Coronary artery (tissue), 2 donors: Measurements from ENCODE around the gene ASIC5.

Source experiments
- DNase-seq: peaks from one replicate; pipeline ENCODE4 v3.0.0-alpha.2; 2017; ENCODE audit warnings: low spot score
- H3K27ac ChIP-seq, 2 donors: fragments of 200-600 bp; sonication (generic); one replicate each; pipeline ENCODE4 v1.5.1; 2016 to 2019
- H3K4me3 ChIP-seq: fragments of 200-600 bp; sonication (generic); 2 replicates; pipeline ENCODE4 v1.5.1; 2016; ENCODE audit warnings: mild to moderate bottlenecking, moderate library complexity
- CTCF ChIP-seq: fragments of 200-600 bp; sonication (generic); IDR thresholded peaks from one replicate; pipeline ENCODE4 v1.5.1; 2019; ENCODE audit warnings: antibody characterized with exemption

Gene ASIC5

GRCh38 chr4:155822572-155822971 is 43.5 kb downstream of the ASIC5 start:
- H3K4me3 ChIP-seq = no peak overlapping the region
- DNase-seq = no peak
- H3K27ac ChIP-seq = no peak overlapping the region
- TF ChIP-seq CTCF = no peak

- DNase-seq = no peak
- no peak for TF ChIP-seq CTCF
- no peak overlapping the region for H3K27ac ChIP-seq
- H3K4me3 ChIP-seq = no peak overlapping the region
Observed at GRCh38 chr4:155820887-155821518, 45.1 kb downstream of the ASIC5 start.

- no peak for DNase-seq
- H3K27ac ChIP-seq = no peak overlapping the region
- no peak overlapping the region for H3K4me3 ChIP-seq
- TF ChIP-seq CTCF = no peak
Observed at GRCh38 chr4:155819066-155819465, 47.0 kb downstream of the ASIC5 start.

GRCh38 chr4:155818639-155819038 is 47.4 kb downstream of the ASIC5 start:
- no peak overlapping the region for H3K4me3 ChIP-seq
- H3K27ac ChIP-seq = no peak overlapping the region
- DNase-seq = no peak
- no peak for TF ChIP-seq CTCF

- no peak for TF ChIP-seq CTCF
Observed at GRCh38 chr4:155811083-155811482, 55.0 kb downstream of the ASIC5 start.

GRCh38 chr4:155809835-155810234 is 56.2 kb downstream of the ASIC5 start:
- Histone ChIP-seq H3K27ac (no peak overlapping the region), H3K4me3 (no peak overlapping the region)
- DNase-seq = no peak
- peak; percentile 27 for TF ChIP-seq CTCF

More at GRCh38 chr4:155811083-155811482, 55.0 kb downstream of the ASIC5 start:
- H3K4me3 ChIP-seq = no peak overlapping the region
- DNase-seq = no peak
- H3K27ac ChIP-seq = no peak overlapping the region

GRCh38 chr4:155807021-155807420 is 59.1 kb downstream of the ASIC5 start:
- Histone ChIP-seq H3K4me3 (no peak overlapping the region), H3K27ac (no peak overlapping the region)
- TF ChIP-seq CTCF = no peak
- no peak for DNase-seq
